Stimulated activated CD4-positive, alpha-beta T cell treated with anti-CD3 and anti-CD28 coated beads, Interleukin-2, amount 100 ng/mL, for 48 hours (primary cell): ENCODE measurements around the gene MSH5.
"Not testable (repeated sequence)": the region's sequence is repeated elsewhere in the genome, so short reads cannot be mapped to it uniquely, and the experiment has no call there.

ENCODE experiments used
- DNase-seq, 2 donors: peaks; one replicate each; pipeline ENCODE4 v3.0.0-alpha.2; 2020

MSH5 gene

GRCh38 chr6:31808599-31808998, 68.8 kb downstream of the MSH5 start:
- not testable (repeated sequence) for DNase-seq

- no peak for DNase-seq
Observed at GRCh38 chr6:31811645-31812044, 71.8 kb downstream of the MSH5 start.
